Fibroblast of pulmonary artery (primary cell): Measurements from ENCODE around the gene OTOF.

Source experiments
- DNase-seq: peaks from one replicate; pipeline ENCODE4 v3.0.0-alpha.2; 2010; ENCODE audit warnings: low read depth
- H3K4me3 ChIP-seq: replicated peaks from 2 replicates; pipeline ENCODE4 v1.5.1; 2011; ENCODE audit warnings: low read depth, mild to moderate bottlenecking, control low read depth, low read length, moderate library complexity
- TF ChIP-seq, protein P1 (sequence below): IDR thresholded peaks from 2 replicates; pipeline ENCODE4 v1.5.1; 2011; ENCODE audit warnings: mild to moderate bottlenecking, control low read depth, low read length, inconsistent platforms; ENCODE audit errors: missing control alignments

The OTOF gene

GRCh38 chr2:26493566-26493965 lies 15.6 kb upstream of the OTOF start:
- H3K4me3 ChIP-seq = no peak overlapping the region
- no peak for DNase-seq
- TF ChIP-seq, protein P1, sequence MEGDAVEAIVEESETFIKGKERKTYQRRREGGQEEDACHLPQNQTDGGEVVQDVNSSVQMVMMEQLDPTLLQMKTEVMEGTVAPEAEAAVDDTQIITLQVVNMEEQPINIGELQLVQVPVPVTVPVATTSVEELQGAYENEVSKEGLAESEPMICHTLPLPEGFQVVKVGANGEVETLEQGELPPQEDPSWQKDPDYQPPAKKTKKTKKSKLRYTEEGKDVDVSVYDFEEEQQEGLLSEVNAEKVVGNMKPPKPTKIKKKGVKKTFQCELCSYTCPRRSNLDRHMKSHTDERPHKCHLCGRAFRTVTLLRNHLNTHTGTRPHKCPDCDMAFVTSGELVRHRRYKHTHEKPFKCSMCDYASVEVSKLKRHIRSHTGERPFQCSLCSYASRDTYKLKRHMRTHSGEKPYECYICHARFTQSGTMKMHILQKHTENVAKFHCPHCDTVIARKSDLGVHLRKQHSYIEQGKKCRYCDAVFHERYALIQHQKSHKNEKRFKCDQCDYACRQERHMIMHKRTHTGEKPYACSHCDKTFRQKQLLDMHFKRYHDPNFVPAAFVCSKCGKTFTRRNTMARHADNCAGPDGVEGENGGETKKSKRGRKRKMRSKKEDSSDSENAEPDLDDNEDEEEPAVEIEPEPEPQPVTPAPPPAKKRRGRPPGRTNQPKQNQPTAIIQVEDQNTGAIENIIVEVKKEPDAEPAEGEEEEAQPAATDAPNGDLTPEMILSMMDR = no peak

DNA sequence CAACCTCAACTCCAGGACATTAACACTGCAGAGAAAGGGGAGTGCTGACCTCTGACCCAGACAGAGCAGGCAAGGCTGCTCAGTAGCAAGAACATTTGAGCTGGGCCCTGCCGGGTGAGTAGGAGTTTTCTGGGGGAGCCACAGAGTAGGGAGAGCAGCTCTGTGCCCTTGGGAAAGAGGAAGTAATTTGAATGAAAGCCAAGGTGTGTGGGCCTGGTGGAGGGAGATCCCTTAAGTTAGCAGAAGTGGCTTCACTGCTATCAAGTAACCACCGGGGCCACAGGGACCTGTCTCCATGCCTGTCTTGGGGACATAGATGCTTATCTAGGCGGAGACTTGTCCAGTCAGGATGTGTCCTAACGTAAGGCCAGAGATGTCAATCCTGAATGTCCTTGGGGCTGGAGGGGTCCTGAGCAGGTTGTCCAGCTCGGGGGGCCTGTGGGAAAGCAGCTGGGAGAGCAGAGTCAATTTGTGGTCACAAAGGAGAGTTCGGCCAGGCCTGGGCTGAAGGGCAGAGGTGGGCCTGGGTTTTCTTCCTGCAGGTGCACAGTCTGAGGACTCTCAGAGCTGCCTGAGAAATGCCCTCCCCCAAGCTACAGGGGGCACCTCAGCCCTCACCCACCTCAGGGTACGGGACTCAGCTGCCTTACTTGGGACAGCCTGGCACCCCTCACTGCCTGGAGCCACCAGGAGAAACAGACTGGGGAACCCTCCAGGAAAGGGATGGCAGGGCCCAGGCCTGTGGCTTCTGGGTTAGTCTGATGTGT lies 15.0 kb upstream of the OTOF start:
- TF ChIP-seq, protein P1 = no peak
- no peak overlapping the region for H3K4me3 ChIP-seq
- DNase-seq = no peak

DNA sequence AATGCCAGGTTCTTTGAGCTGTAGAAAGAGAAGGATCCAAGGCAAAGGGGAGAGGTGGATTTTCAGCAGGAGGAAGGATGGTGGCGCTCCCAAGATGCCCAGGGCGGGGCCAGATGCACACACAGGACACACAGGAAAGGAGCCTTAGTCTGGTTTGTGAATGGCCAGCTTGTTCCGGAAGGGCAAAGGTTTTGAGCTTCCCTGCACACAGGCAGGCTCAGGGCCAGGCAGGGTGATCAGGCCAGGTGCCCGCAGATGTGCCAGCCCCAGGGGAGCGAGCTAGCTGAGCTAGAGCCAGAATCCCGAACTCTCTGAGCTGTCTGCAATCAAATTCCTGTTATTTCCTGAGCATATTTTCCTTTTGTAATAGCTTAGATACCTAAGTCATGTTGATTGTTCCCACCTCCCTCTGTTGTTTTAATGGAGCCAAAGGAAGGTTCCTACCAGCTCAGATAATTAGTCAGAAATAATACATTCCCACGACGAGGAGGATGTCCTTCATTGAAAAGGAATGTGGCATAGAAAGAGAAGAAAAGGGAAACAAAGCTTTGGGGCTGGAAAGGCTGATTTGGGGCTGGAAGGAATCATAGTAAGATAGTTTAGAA lies 13.7 kb upstream of the OTOF start:
- H3K4me3 ChIP-seq = no peak overlapping the region
- TF ChIP-seq, protein P1 = no peak
- peak; percentile 6 for DNase-seq

DNA sequence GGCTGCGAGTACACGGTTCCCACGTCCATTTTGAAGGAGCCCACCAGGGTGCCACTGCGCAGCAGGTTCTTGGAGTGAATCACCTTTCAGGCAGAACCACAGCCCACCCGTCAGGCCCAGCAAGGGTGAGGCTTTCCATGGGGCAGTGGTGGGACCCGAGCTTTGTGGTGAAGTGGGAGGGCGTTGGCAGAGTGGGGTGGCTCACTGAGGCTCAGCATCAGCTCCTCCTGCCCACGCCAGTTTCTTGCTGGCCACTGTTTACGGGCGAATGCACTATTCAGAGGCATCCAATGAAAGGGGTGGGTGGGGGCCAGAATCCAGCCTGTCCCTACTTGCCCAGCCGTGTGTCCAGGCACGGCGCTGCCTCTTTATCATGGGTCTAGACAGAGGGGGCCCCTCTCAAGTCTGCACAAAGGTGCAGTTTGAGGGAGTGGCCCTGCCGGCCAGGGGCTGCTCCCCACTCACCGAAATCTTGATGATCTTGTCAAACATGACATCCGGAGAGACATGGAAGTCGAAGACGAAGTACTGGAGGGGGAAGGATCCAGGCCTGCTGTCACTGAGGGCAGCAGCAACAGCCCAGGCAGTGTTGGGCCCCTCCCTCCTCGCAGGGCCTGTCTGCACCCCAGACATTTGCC lies 11.4 kb upstream of the OTOF start:
- no peak for DNase-seq
- no peak overlapping the region for H3K4me3 ChIP-seq
- TF ChIP-seq, protein P1 = no peak

DNA sequence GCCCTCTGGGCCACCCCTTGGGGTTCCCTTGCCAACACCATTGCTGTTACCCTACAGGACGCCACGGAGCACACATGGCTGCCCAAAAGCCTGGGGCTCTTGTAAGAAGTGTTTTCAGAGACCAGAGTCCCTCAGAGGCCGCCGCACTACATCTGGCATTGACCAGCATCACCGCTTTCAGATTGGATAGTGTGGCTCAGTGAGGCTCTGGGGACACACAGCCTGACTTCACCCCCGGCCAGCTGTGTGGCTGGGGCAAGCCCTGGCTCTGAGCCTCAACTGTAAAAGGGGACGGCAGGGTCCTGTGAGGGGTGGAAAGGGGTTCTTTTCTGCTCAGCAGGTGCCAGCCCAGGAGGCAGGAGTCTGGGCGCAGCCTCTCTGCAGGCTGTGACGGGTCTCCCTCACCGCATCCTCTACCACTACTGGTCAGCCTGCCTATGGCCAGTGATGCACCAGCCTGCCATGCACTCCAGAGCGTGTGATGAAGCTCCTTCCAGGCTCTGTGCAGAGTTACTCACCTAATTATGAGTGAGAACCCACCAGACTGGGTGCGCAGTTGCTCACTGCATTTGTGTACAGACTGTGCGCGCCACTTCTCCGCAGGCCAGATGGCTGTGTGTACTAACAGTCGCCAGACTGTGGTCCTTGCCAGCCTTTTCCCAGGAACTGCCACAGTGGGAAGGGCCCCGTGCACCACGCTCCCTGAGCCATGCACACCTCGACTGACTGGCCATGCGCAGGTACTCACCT lies 10.7 kb upstream of the OTOF start:
- H3K4me3 ChIP-seq = no peak overlapping the region
- TF ChIP-seq, protein P1 = no peak
- no peak for DNase-seq

GRCh38 chr2:26487192-26487591 lies 9.3 kb upstream of the OTOF start:
- TF ChIP-seq, protein P1 = no peak
- no peak overlapping the region for H3K4me3 ChIP-seq
- DNase-seq = no peak
